ENCODE results near the gene SPRY2.

SPRY2 gene

DNA sequence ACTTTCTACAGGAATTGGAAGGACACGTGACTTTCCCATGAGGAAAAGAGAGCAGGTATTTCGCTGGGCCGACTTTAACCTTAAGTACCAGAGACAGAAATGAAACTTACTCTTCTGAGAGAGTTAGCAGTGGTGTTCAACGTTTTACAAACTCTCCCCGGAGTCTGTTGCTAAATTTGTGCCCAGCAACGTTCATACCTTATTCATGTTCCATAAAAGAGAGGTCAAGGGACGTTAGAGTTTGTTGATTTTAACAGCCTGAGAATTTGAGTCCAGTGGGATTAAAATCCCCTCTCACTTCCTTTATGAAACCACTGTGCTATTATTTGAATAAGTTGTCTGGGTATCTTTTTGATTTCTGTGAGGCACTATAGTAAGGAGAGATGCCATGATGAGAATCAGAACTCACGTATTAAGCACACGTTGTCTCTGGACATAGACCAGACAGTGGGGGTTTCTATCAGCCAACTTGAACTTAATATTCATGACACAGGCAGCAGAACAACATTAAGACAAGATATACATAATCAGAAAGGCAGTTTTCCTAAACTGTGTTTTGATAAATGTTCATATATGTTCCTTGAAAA is 33.4 kb downstream of the SPRY2 start:
- no peak overlapping the region for H3K4me3 ChIP-seq (ENCODE audit: low read length)
- no peaks in the 10 kb centered on the region for H3K9me3 ChIP-seq (ENCODE audit: control insufficient read depth, low read depth, low read length)
- no peak overlapping the region for H3K27ac ChIP-seq (ENCODE audit: low read length)
- H3K4me1 ChIP-seq (ENCODE audit: control insufficient read depth, low read depth, low read length) = peaks cover 5% of the 10 kb centered on the region
- no peak overlapping the region for H3K9ac ChIP-seq (ENCODE audit: low read length)
- H3K36me3 ChIP-seq (ENCODE audit: control insufficient read depth, low read depth, low read length) = no peaks in the 10 kb centered on the region
- no peaks in the 10 kb centered on the region for H3K27me3 ChIP-seq (ENCODE audit: control insufficient read depth, insufficient read depth, low read length)

DNA sequence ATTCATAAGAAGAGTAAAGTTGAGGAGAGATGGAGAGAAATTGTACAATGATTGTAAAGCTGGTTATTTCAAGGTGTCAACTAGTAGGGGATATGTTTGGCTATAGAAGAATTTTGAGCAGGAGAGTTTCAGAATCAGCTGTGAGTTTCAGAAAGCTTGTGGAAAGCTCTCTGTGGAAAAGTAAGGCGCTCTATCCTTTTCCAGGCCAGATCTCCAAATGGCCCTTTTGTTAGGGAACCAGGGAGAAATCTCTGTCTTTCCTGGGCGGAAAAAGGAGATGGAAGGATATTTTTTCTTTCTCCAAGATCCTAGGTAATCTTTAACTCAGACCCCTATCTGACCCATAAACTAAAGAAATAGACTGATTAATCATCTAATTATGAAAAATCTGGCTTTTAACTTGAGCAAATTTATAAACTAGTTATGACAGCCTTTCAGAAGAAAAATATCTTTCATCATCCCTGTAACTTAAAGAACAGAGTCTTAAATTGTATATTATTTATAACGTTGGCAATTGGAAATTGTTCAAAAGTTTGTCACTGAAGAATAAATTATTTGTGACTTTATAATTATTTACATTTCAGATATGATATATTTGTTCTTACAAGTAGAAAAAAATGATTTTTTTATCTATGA is 34.5 kb downstream of the SPRY2 start:
- Histone ChIP-seq H3K9ac (ENCODE audit: low read length) (no peak overlapping the region), H3K27ac (ENCODE audit: low read length) (no peak overlapping the region), H3K36me3 (ENCODE audit: control insufficient read depth, low read depth, low read length) (no peaks in the 10 kb centered on the region), H3K9me3 (ENCODE audit: control insufficient read depth, low read depth, low read length) (no peaks in the 10 kb centered on the region), H3K4me3 (ENCODE audit: low read length) (no peak overlapping the region), H3K27me3 (ENCODE audit: control insufficient read depth, insufficient read depth, low read length) (no peaks in the 10 kb centered on the region), H3K4me1 (ENCODE audit: control insufficient read depth, low read depth, low read length) (peaks cover 5% of the 10 kb centered on the region)

DNA sequence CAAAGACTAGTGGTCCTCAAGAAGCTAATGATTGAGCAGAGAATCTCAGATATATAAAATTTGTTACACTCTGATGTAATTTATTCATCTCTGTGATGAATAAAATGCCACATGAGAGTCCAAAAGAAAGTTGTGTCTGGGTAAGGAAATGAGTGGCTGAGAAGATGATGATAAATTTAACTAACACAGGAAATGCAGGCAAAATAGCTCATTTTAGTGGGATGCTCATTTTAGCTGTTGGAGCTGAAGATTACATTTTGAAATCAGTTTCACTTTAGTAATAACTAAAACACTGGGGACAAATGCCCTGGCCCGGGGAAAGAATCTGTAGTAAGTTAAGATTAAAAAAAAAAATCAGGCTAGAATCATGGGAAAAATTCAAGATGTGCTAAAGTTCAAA is 35.2 kb downstream of the SPRY2 start:
- no peak overlapping the region for H3K27ac ChIP-seq (ENCODE audit: low read length)
- H3K4me3 ChIP-seq (ENCODE audit: low read length) = no peak overlapping the region
- H3K9ac ChIP-seq (ENCODE audit: low read length) = no peak overlapping the region
- H3K9me3 ChIP-seq (ENCODE audit: control insufficient read depth, low read depth, low read length) = no peaks in the 10 kb centered on the region
- peaks cover 5% of the 10 kb centered on the region for H3K4me1 ChIP-seq (ENCODE audit: control insufficient read depth, low read depth, low read length)
- H3K36me3 ChIP-seq (ENCODE audit: control insufficient read depth, low read depth, low read length) = no peaks in the 10 kb centered on the region
- H3K27me3 ChIP-seq (ENCODE audit: control insufficient read depth, insufficient read depth, low read length) = no peaks in the 10 kb centered on the region

GRCh38 chr13:80303225-80303811 is 37.6 kb downstream of the SPRY2 start:
- H3K36me3 ChIP-seq (ENCODE audit: control insufficient read depth, low read depth, low read length) = no peaks in the 10 kb centered on the region
- H3K9me3 ChIP-seq (ENCODE audit: control insufficient read depth, low read depth, low read length) = no peaks in the 10 kb centered on the region
- no peak overlapping the region for H3K9ac ChIP-seq (ENCODE audit: low read length)
- no peaks in the 10 kb centered on the region for H3K27me3 ChIP-seq (ENCODE audit: control insufficient read depth, insufficient read depth, low read length)
- H3K4me3 ChIP-seq (ENCODE audit: low read length) = no peak overlapping the region
- peaks cover 5% of the 10 kb centered on the region for H3K4me1 ChIP-seq (ENCODE audit: control insufficient read depth, low read depth, low read length)
- H3K27ac ChIP-seq (ENCODE audit: low read length) = no peak overlapping the region

- no peak overlapping the region for H3K9ac ChIP-seq (ENCODE audit: low read length)
- peaks cover 22% of the 10 kb centered on the region for H3K4me1 ChIP-seq (ENCODE audit: control insufficient read depth, low read depth, low read length)
- H3K27ac ChIP-seq (ENCODE audit: low read length) = no peak overlapping the region
- H3K9me3 ChIP-seq (ENCODE audit: control insufficient read depth, low read depth, low read length) = no peaks in the 10 kb centered on the region
- H3K36me3 ChIP-seq (ENCODE audit: control insufficient read depth, low read depth, low read length) = no peaks in the 10 kb centered on the region
- H3K4me3 ChIP-seq (ENCODE audit: low read length) = no peak overlapping the region
- no peaks in the 10 kb centered on the region for H3K27me3 ChIP-seq (ENCODE audit: control insufficient read depth, insufficient read depth, low read length)
These were observed 41.9 kb downstream of the SPRY2 start for GRCh38 chr13:80299046-80299445.

GRCh38 chr13:80297503-80297902 is 43.4 kb downstream of the SPRY2 start:
- H3K27me3 ChIP-seq (ENCODE audit: control insufficient read depth, insufficient read depth, low read length) = no peaks in the 10 kb centered on the region
- H3K4me3 ChIP-seq (ENCODE audit: low read length) = peak overlapping the region; percentile 7
- H3K36me3 ChIP-seq (ENCODE audit: control insufficient read depth, low read depth, low read length) = no peaks in the 10 kb centered on the region
- no peak overlapping the region for H3K9ac ChIP-seq (ENCODE audit: low read length)
- H3K4me1 ChIP-seq (ENCODE audit: control insufficient read depth, low read depth, low read length) = peaks cover 22% of the 10 kb centered on the region
- H3K9me3 ChIP-seq (ENCODE audit: control insufficient read depth, low read depth, low read length) = no peaks in the 10 kb centered on the region
- H3K27ac ChIP-seq (ENCODE audit: low read length) = peak overlapping the region; percentile 62

DNA sequence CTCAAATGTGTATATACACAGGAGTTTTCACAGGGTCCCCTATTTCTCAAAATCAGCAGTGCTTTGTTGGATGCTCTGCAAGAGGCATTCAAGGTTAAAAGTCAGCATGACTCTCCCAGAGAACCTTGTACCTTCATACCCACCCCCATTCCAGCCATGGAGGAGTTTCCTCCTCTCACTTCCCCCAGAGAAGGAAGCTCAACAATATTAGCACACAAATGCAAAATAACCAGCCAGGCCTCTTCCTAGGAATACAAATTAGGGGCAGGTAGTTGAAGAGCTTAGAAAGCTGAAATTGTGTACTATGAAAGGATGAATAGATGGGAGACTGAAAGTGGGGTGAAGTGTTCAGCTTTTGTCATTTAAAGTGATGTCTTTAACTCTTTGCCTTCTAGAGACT is 43.8 kb downstream of the SPRY2 start:
- no peaks in the 10 kb centered on the region for H3K9me3 ChIP-seq (ENCODE audit: control insufficient read depth, low read depth, low read length)
- peaks cover 22% of the 10 kb centered on the region for H3K4me1 ChIP-seq (ENCODE audit: control insufficient read depth, low read depth, low read length)
- H3K9ac ChIP-seq (ENCODE audit: low read length) = no peak overlapping the region
- H3K27me3 ChIP-seq (ENCODE audit: control insufficient read depth, insufficient read depth, low read length) = no peaks in the 10 kb centered on the region
- H3K27ac ChIP-seq (ENCODE audit: low read length) = no peak overlapping the region
- H3K4me3 ChIP-seq (ENCODE audit: low read length) = peak overlapping the region; percentile 7
- H3K36me3 ChIP-seq (ENCODE audit: control insufficient read depth, low read depth, low read length) = no peaks in the 10 kb centered on the region

DNA sequence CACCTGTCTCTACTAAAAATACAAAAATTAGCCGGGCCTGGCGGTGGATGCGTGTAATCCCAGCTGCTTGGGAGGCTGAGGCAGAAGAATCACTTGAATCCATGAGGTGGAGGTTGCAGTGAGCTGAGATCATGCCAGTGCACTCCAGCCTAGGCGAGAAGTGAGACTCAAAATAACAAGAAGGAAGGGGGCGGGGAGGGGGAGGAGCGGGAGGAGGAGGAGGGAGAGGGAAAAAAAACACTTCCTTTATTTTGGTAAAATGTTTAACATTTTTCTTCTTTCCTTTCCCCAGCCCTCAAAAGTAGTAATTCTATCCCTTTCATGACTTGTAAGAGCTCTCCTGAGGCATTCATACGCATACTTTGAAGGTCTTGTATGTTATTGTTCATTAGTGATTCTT is 44.3 kb downstream of the SPRY2 start:
- Histone ChIP-seq H3K36me3 (ENCODE audit: control insufficient read depth, low read depth, low read length) (no peaks in the 10 kb centered on the region), H3K4me1 (ENCODE audit: control insufficient read depth, low read depth, low read length) (peaks cover 22% of the 10 kb centered on the region), H3K4me3 (ENCODE audit: low read length) (no peak overlapping the region), H3K27me3 (ENCODE audit: control insufficient read depth, insufficient read depth, low read length) (no peaks in the 10 kb centered on the region), H3K9ac (ENCODE audit: low read length) (no peak overlapping the region), H3K27ac (ENCODE audit: low read length) (no peak overlapping the region), H3K9me3 (ENCODE audit: control insufficient read depth, low read depth, low read length) (no peaks in the 10 kb centered on the region)

DNA sequence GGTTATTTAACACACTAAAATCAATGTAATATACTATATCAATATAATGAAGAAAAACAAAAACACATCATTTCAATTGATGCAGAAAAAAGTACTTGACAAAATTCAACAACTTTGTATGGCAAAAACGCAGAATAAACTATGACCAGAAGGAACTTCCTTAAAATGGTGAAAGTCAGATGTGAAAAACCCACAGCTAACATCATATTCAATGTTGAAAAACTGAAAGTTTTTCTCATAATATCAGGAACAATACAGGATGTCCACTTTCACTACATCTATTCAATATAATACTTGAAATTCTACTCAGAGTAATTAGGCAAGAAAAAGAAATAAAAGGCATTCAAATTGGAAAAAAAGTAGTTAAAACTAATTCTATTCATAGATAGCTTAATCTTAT is 50.3 kb downstream of the SPRY2 start:
- Histone ChIP-seq H3K36me3 (ENCODE audit: control insufficient read depth, low read depth, low read length) (no peaks in the 10 kb centered on the region), H3K4me3 (ENCODE audit: low read length) (no peak overlapping the region), H3K27me3 (ENCODE audit: control insufficient read depth, insufficient read depth, low read length) (no peaks in the 10 kb centered on the region), H3K27ac (ENCODE audit: low read length) (no peak overlapping the region), H3K4me1 (ENCODE audit: control insufficient read depth, low read depth, low read length) (no peaks in the 10 kb centered on the region), H3K9me3 (ENCODE audit: control insufficient read depth, low read depth, low read length) (no peaks in the 10 kb centered on the region), H3K9ac (ENCODE audit: low read length) (no peak overlapping the region)
